Karpas-422 (cell line): ENCODE results near the gene GRM4. TPM values are rescaled to one million over a fixed set of nuclear protein-coding genes. Genes with fewer than 3 reads are reported as not detected.

Experiments
- DNase-seq: peaks from one replicate; pipeline ENCODE4 v3.0.0-alpha.2; 2015
- H2AFZ ChIP-seq: fragments of 200-600 bp; sonication (generic); 2 replicates; pipeline ENCODE4 v1.6.1; 2014; ENCODE audit warnings: antibody characterized with exemption, low read length, mixed read lengths
- H3K27ac ChIP-seq: fragments of 200-600 bp; sonication (generic); 2 replicates; pipeline ENCODE4 v1.5.1; 2014; ENCODE audit warnings: mild to moderate bottlenecking, low read length, moderate library complexity
- H3K27me3 ChIP-seq: fragments of 200-600 bp; sonication (generic); 2 replicates; pipeline ENCODE4 v1.6.1; 2014; ENCODE audit warnings: low read length, mixed read lengths
- H3K36me3 ChIP-seq: fragments of 200-600 bp; sonication (generic); 2 replicates; pipeline ENCODE4 v1.6.1; 2014; ENCODE audit warnings: low read length, mixed read lengths; ENCODE audit not compliant: insufficient read depth
- H3K4me1 ChIP-seq: fragments of 200-600 bp; sonication (generic); 2 replicates; pipeline ENCODE4 v1.6.1; 2014; ENCODE audit warnings: mild to moderate bottlenecking, low read length, mixed read lengths
- H3K4me2 ChIP-seq: fragments of 200-600 bp; sonication (generic); 2 replicates; pipeline ENCODE4 v1.6.1; 2014; ENCODE audit warnings: low read length, low read depth, mild to moderate bottlenecking; ENCODE audit not compliant: poor library complexity, severe bottlenecking
- H3K4me3 ChIP-seq: fragments of 200-600 bp; sonication (generic); 2 replicates; pipeline ENCODE4 v1.5.1; 2014; ENCODE audit warnings: mild to moderate bottlenecking, antibody characterized with exemption, low read length, mixed read lengths
- H3K79me2 ChIP-seq: fragments of 200-600 bp; sonication (generic); 2 replicates; pipeline ENCODE4 v1.6.1; 2014; ENCODE audit warnings: mild to moderate bottlenecking, low read length, mixed read lengths
- H3K9ac ChIP-seq: fragments of 200-600 bp; sonication (generic); 2 replicates; pipeline ENCODE4 v1.6.0; 2014; ENCODE audit warnings: low read length
- H3K9me2 ChIP-seq: fragments of 200-600 bp; sonication (generic), shearing (Covaris generic); replicated peaks from 2 replicates; pipeline ENCODE4 v1.6.0; 2014; ENCODE audit warnings: mild to moderate bottlenecking, low read length, moderate library complexity; ENCODE audit not compliant: insufficient read depth
- H3K9me3 ChIP-seq: fragments of 300-700, 200-600 bp; sonication (generic); 2 replicates; pipeline ENCODE4 v1.6.1; 2014; ENCODE audit warnings: low read length, mixed read lengths
- H4K20me1 ChIP-seq: fragments of 200-600 bp; sonication (generic); 2 replicates; pipeline ENCODE4 v1.6.1; 2014; ENCODE audit warnings: mild to moderate bottlenecking, antibody characterized with exemption, low read length, low read depth; ENCODE audit not compliant: insufficient read depth
- total RNA-seq: library from RNA; depleted of rRNA; stranded (reverse); fragments of >200 nt; shearing (Covaris generic); gene quantifications from 2 replicates; pipeline ENCODE4 v1.2.3, GENCODE V29; 2014; ENCODE audit warnings: low replicate concordance

Gene GRM4
- total RNA-seq, 1 experiment from 2014 or later, result not detected

- Histone ChIP-seq H3K4me1 (no peaks in the 10 kb centered on the region), H2AFZ (no peak overlapping the region)
Observed at GRCh38 chr6:33995309-33996119, 150.4 kb downstream of the GRM4 start.

GRCh38 chr6:33994472-33995308, 151.2 kb downstream of the GRM4 start:
- no peaks in the 10 kb centered on the region for H3K36me3 ChIP-seq
- no peaks in the 10 kb centered on the region for H3K9me2 ChIP-seq
- 0 out of 2 replicates have a peak, but pooled peaks cover 5% of the 10 kb centered on the region for H3K9me3 ChIP-seq
- H3K79me2 ChIP-seq, result no peaks in the 10 kb centered on the region
- H2AFZ ChIP-seq, result no peak overlapping the region
- H4K20me1 ChIP-seq, result no peaks in the 10 kb centered on the region
- no peak overlapping the region for H3K27ac ChIP-seq
- no peak overlapping the region for H3K4me3 ChIP-seq
- no peaks in the 10 kb centered on the region for H3K27me3 ChIP-seq
- no peak overlapping the region for H3K9ac ChIP-seq
- no peak overlapping the region for H3K4me2 ChIP-seq
- DNase-seq, result no peak
- H3K4me1 ChIP-seq, result no peaks in the 10 kb centered on the region

More at GRCh38 chr6:33995309-33996119, 150.4 kb downstream of the GRM4 start:
- Histone ChIP-seq H3K4me2 (no peak overlapping the region), H3K27ac (no peak overlapping the region), H3K9ac (no peak overlapping the region), H3K9me2 (no peaks in the 10 kb centered on the region), H3K4me3 (no peak overlapping the region), H3K27me3 (no peaks in the 10 kb centered on the region), H4K20me1 (no peaks in the 10 kb centered on the region), H3K79me2 (no peaks in the 10 kb centered on the region), H3K36me3 (no peaks in the 10 kb centered on the region), H3K9me3 (0 out of 2 replicates have a peak, but pooled peaks cover 5% of the 10 kb centered on the region)
- no peak for DNase-seq

- no peak overlapping the region for H3K27ac ChIP-seq
- DNase-seq, result no peak
- no peak overlapping the region for H3K4me2 ChIP-seq
- H3K9me3 ChIP-seq, result 0 out of 2 replicates have a peak, but pooled peaks cover 5% of the 10 kb centered on the region
- no peaks in the 10 kb centered on the region for H3K4me1 ChIP-seq
- H2AFZ ChIP-seq, result no peak overlapping the region
- no peaks in the 10 kb centered on the region for H3K79me2 ChIP-seq
- H3K4me3 ChIP-seq, result no peak overlapping the region
- no peaks in the 10 kb centered on the region for H3K27me3 ChIP-seq
- no peaks in the 10 kb centered on the region for H3K9me2 ChIP-seq
- H4K20me1 ChIP-seq, result no peaks in the 10 kb centered on the region
- H3K9ac ChIP-seq, result no peak overlapping the region
- H3K36me3 ChIP-seq, result no peaks in the 10 kb centered on the region
Observed at GRCh38 chr6:33993653-33994471, 152.0 kb downstream of the GRM4 start.

GRCh38 chr6:33993091-33993490, 152.8 kb downstream of the GRM4 start:
- Histone ChIP-seq H2AFZ (no peak overlapping the region), H3K9me2 (no peaks in the 10 kb centered on the region), H3K4me2 (no peak overlapping the region), H4K20me1 (no peaks in the 10 kb centered on the region), H3K9ac (no peak overlapping the region), H3K4me1 (no peaks in the 10 kb centered on the region), H3K79me2 (no peaks in the 10 kb centered on the region), H3K27ac (no peak overlapping the region), H3K9me3 (0 out of 2 replicates have a peak, but pooled peaks cover 5% of the 10 kb centered on the region), H3K4me3 (no peak overlapping the region), H3K36me3 (no peaks in the 10 kb centered on the region), H3K27me3 (no peaks in the 10 kb centered on the region)
- no peak for DNase-seq

- no peak overlapping the region for H2AFZ ChIP-seq
- 0 out of 2 replicates have a peak, but pooled peaks cover 2% of the 10 kb centered on the region for H3K9me3 ChIP-seq
- H3K27ac ChIP-seq, result no peak overlapping the region
- no peak overlapping the region for H3K9ac ChIP-seq
- no peaks in the 10 kb centered on the region for H3K4me1 ChIP-seq
- H3K36me3 ChIP-seq, result no peaks in the 10 kb centered on the region
- no peak overlapping the region for H3K4me2 ChIP-seq
- no peaks in the 10 kb centered on the region for H3K27me3 ChIP-seq
- H3K4me3 ChIP-seq, result no peak overlapping the region
- DNase-seq, result no peak
- H3K79me2 ChIP-seq, result no peaks in the 10 kb centered on the region
- H4K20me1 ChIP-seq, result no peaks in the 10 kb centered on the region
- no peaks in the 10 kb centered on the region for H3K9me2 ChIP-seq
Observed at GRCh38 chr6:33992191-33992590, 153.7 kb downstream of the GRM4 start.

GRCh38 chr6:33991610-33992009, 154.3 kb downstream of the GRM4 start:
- no peaks in the 10 kb centered on the region for H3K4me1 ChIP-seq
- H3K4me2 ChIP-seq, result no peak overlapping the region
- no peaks in the 10 kb centered on the region for H3K27me3 ChIP-seq
- DNase-seq, result no peak
- no peaks in the 10 kb centered on the region for H3K79me2 ChIP-seq
- no peaks in the 10 kb centered on the region for H3K9me3 ChIP-seq
- no peak overlapping the region for H3K4me3 ChIP-seq
- H3K9me2 ChIP-seq, result no peaks in the 10 kb centered on the region
- no peak overlapping the region for H3K27ac ChIP-seq
- no peaks in the 10 kb centered on the region for H3K36me3 ChIP-seq
- no peak overlapping the region for H2AFZ ChIP-seq
- no peak overlapping the region for H3K9ac ChIP-seq
- no peaks in the 10 kb centered on the region for H4K20me1 ChIP-seq

- Histone ChIP-seq H3K9ac (no peak overlapping the region), H3K36me3 (no peaks in the 10 kb centered on the region), H4K20me1 (no peaks in the 10 kb centered on the region), H3K9me2 (no peaks in the 10 kb centered on the region), H3K9me3 (no peaks in the 10 kb centered on the region), H3K27ac (no peak overlapping the region), H3K4me1 (no peaks in the 10 kb centered on the region), H3K4me3 (no peak overlapping the region), H2AFZ (no peak overlapping the region), H3K27me3 (no peaks in the 10 kb centered on the region), H3K79me2 (no peaks in the 10 kb centered on the region), H3K4me2 (no peak overlapping the region)
- no peak for DNase-seq
Observed at GRCh38 chr6:33990061-33990541, 155.8 kb downstream of the GRM4 start.
